LNCaP clone FGC (cell line): ENCODE data around the gene VAMP1.
"Not testable (repeated sequence)": the region's sequence is repeated elsewhere in the genome, so short reads cannot be mapped to it uniquely, and the experiment has no call there.

Experiments
- DNase-seq: peaks from one replicate; pipeline ENCODE4 v3.0.0-alpha.2; 2011; ENCODE audit warnings: low read depth
- H3K4me3 ChIP-seq: 2 replicates; pipeline ENCODE4 v1.5.1; 2011; ENCODE audit warnings: mild to moderate bottlenecking, low read depth, low read length, control low read depth
- TF ChIP-seq, protein P1 (sequence below): IDR thresholded peaks from 2 replicates; pipeline ENCODE4 v1.5.1; 2012; ENCODE audit warnings: mild to moderate bottlenecking; ENCODE audit not compliant: control insufficient read depth, insufficient read depth; ENCODE audit errors: extremely low read depth

The VAMP1 gene

DNA sequence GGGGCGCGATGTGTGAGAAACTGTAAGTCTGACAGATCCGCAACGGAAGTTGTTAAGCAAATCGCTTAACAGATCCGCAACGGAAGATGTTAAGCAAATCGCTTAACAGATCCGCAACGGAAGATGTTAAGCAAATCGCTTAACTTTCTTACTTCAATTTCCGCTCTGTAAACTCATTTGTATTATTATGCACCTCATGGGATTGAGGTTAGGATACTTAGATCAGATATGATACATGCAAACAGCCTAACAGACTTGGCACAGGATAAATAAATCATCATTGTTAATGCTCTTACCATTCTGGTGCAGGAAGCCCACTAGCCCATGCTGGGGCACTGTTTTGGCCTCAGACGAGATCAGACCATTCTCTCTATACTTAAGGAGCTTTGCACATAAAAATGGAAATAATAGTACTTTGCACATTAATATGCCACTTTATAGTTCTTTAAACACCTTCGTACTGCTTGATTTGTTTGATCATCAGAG is 23.8 kb upstream of the VAMP1 start:
- no peak for DNase-seq
- TF ChIP-seq, protein P1, sequence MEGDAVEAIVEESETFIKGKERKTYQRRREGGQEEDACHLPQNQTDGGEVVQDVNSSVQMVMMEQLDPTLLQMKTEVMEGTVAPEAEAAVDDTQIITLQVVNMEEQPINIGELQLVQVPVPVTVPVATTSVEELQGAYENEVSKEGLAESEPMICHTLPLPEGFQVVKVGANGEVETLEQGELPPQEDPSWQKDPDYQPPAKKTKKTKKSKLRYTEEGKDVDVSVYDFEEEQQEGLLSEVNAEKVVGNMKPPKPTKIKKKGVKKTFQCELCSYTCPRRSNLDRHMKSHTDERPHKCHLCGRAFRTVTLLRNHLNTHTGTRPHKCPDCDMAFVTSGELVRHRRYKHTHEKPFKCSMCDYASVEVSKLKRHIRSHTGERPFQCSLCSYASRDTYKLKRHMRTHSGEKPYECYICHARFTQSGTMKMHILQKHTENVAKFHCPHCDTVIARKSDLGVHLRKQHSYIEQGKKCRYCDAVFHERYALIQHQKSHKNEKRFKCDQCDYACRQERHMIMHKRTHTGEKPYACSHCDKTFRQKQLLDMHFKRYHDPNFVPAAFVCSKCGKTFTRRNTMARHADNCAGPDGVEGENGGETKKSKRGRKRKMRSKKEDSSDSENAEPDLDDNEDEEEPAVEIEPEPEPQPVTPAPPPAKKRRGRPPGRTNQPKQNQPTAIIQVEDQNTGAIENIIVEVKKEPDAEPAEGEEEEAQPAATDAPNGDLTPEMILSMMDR, result no peak
- peak overlapping the region; percentile 99 for H3K4me3 ChIP-seq

DNA sequence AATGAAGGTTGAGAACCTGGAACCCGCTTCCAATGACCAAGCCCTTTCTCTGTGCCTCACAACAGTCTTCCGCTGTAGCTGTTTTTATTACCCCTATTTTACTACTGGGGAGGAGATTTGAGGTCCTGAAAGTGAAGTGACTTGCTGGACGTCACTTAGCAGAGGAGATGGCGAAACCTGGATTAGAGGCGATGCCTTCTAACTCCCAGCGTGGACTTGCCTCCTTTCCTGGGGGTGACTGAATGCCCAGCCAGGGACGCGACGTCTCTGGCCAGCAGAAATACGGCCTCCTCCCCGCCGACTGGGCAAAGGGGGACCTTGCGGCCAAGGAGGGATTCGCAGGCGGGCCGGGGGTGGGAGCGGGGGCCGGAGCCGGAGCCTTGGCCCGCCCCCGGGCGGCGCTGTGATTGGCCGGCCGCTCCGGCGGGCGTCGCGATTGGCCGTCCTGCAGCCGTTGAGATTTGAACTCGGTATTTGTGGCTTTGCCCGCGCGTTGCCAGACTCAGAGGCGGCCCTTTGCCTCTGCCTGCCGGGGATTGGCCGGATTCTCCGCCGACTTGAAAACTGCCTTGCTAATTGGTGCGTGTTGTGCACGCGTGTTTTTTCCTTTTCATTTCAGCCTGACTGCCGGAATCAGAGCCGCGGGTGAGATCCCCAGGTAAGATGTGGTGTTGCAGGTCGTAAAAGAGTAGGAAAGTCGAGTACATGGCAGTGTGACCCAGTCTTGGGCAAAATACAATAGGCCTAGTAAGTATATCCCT is 23.2 kb upstream of the VAMP1 start, which contains the start of gene NCAPD2:
Gene NCAPD2, plus strand, starts transcription at position 606 of the 761 bp plus-strand sequence. CDS start 997 bp downstream, outside the sequence.
- peak; percentile 92 for DNase-seq
- TF ChIP-seq, protein P1, result no peak
- H3K4me3 ChIP-seq, result peak within 1 kb of the TSS; percentile 99

DNA sequence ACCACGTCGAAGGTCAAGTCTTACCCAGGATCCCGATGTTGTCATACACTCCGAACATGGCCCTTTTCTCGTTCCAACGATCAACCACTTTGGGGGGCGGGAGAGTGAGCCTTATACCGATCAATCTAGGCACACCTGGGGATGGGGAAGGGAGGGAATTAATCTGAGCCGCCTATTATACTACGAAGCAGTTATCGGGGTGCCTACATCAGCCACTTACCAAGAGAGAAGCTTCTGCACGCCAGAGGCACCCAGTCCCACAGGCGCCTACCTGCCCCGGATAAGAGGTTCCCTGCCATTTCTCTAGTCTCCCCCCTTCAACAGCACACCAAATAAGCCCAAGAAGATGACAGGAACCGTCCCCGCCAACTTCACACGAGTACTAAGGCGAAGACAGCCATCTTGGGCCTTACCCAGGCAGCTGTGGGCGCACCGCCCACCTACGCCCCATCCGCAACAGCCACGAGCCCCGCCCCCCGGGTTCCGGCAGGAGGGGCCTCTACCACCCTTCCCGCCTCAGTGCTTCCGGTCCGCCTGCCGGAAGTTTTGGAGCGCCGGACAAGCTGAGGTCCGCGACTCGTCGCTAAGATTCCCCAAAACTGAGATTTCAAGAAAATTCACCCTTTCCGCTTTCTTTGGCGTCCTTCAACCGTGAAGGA is 22.5 kb upstream of the VAMP1 start, which contains the start of gene MRPL51:
Gene MRPL51, minus strand, starts transcription at position 425 of the 659 bp plus-strand sequence. Its CDS starts 126 bp downstream, at position 299.
- H3K4me3 ChIP-seq, result peak within 1 kb of the TSS; percentile 99
- TF ChIP-seq, protein P1, result no peak
- DNase-seq, result peak; percentile 82

DNA sequence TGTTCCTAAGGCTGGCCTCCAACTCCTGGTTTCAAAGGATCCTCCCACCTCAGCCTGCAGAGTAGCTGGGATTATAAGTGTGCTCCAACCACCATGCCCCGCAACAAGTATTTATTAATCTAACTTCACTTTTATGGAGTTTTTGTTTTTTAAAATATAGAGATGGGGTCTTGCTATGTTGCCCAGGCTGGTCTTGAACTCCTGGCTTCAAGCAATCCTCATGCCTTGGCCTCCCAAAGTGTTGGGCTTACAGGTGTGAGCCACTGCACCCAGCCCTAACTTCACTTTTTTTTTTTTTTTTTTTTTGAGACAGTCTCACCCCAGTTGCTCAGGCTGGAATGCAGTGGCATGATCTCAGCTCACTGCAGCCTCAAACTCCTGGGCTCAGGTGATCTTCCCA is 20.2 kb upstream of the VAMP1 start:
- not testable (repeated sequence) for H3K4me3 ChIP-seq, DNase-seq

DNA sequence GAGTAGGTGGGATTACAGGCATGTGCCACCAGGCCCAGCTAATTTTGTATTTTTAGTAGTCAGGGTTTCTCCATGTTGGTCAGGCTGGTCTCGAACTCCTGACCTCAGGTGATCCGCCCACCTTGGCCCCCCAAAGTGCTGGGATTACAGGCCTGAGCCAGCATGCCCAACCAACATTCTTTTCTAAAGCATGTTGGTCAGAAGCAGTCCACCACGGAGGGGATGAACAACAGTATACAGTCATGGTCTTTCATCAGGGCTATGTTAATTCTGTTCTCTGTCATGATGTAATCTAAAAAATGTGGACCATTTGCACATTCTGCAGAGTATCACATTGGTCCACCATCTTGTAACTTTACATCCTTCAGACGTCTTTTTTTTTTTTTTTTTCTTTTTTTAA is 19.0 kb upstream of the VAMP1 start:
- DNase-seq, result no peak
- no peak overlapping the region for H3K4me3 ChIP-seq
- TF ChIP-seq, protein P1, result no peak

DNA sequence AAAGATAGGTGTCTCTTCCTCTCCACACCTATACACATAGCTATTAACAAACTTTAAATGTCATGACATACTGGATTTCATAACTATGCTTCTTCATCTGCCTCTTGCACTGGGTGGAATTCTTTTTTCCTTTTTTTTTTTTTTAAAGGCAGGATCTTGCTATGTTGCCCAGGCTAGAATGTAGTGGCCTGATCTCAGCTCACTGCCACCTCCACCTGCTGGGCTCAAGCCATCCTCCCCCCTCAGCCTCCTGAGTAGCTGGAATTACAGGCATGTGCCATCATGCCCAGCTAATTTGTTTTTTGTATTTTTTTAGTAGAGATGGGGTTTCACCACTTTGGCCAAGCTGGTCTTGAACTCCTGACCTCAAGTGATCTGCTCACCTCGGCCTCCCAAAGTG is 17.8 kb upstream of the VAMP1 start:
- TF ChIP-seq, protein P1, result no peak
- no peak for DNase-seq
- no peak overlapping the region for H3K4me3 ChIP-seq

DNA sequence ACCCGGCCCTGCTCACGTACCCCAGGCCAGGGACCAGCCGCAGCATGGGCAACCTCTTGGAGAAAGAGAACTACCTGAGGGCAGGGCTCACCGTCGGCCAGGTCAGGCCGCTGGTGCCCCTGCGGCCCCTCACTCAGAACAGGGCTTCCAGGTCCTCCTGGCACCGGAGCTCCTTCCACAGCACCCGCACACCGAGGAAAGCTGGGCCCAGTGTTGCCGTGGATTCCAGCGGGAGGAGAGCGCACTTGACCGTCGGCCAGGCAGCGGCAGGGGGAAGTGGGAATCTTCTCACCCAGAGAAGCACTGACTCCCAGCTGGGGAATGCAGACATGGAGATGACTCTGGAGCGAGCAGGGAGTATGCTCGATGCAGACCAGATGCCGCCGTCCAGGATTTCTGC is 7.9 kb upstream of the VAMP1 start:
- TF ChIP-seq, protein P1, result no peak
- DNase-seq, result no peak
- H3K4me3 ChIP-seq, result no peak overlapping the region

DNA sequence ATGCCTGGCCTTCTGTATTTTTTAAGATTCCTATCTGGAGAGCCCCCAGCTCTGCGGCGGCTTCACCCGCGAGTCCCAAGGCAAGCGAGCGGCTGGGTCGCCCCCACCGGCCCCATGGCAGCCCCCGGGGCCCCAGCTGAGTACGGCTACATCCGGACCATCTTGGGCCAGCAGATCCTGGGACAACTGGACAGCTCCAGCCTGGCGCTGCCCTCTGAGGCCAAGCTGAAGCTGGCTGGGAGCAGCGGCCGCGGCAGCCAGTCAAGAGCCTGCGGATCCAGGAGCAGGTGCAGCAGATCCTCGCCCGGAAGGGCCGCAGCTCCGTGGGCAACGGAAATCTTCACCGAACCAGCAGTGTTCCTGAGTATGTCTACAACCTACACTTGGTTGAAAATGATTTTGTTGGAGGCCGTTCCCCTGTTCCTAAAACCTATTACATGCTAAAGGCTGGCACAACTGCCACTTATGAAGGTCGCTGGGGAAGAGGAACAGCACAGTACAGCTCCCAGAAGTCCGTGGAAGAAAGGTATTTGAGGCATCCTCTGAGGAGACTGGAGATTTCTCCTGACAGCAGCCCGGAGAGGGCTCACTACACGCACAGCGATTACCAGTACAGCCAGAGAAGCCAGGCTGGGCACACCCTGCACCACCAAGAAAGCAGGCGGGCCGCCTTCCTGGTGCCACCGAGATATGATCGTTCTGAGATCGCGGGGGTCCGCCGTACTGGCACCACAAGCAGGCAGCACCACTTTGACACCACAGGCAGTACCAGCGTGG is 7.3 kb upstream of the VAMP1 start:
- not testable (repeated sequence) for H3K4me3 ChIP-seq, DNase-seq
